ENCODE results near the gene TET2. TPM values are rescaled to one million over a fixed set of nuclear protein-coding genes. Genes with fewer than 3 reads are reported as not detected.

TET2 gene
- total RNA-seq, 3 donors from 2014 or later: 29.0 to 36.3 (median 31.0) TPM

GRCh38 chr4:105192910-105193309, 46.2 kb downstream of the TET2 start:
- peaks cover 29% of the 10 kb centered on the region for H3K4me1 ChIP-seq (ENCODE audit: low read depth)
- no peak overlapping the region for H3K4me3 ChIP-seq
- no peak for DNase-seq
- peak; percentile 39 for ATAC-seq
- TF ChIP-seq, protein P1, sequence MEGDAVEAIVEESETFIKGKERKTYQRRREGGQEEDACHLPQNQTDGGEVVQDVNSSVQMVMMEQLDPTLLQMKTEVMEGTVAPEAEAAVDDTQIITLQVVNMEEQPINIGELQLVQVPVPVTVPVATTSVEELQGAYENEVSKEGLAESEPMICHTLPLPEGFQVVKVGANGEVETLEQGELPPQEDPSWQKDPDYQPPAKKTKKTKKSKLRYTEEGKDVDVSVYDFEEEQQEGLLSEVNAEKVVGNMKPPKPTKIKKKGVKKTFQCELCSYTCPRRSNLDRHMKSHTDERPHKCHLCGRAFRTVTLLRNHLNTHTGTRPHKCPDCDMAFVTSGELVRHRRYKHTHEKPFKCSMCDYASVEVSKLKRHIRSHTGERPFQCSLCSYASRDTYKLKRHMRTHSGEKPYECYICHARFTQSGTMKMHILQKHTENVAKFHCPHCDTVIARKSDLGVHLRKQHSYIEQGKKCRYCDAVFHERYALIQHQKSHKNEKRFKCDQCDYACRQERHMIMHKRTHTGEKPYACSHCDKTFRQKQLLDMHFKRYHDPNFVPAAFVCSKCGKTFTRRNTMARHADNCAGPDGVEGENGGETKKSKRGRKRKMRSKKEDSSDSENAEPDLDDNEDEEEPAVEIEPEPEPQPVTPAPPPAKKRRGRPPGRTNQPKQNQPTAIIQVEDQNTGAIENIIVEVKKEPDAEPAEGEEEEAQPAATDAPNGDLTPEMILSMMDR (IDR thresholded peaks at IDR 0.05): no peak
- no peaks in the 10 kb centered on the region for H3K36me3 ChIP-seq (ENCODE audit: low read depth)
- intact Hi-C loops (cut with DNase I, micrococcal nuclease): no loop called here
- H3K9me3 ChIP-seq: no peaks in the 10 kb centered on the region

GRCh38 chr4:105193536-105193935, 46.9 kb downstream of the TET2 start:
- TF ChIP-seq, protein P1 (IDR thresholded peaks at IDR 0.05): no peak
- no peaks in the 10 kb centered on the region for H3K36me3 ChIP-seq (ENCODE audit: low read depth)
- intact Hi-C loops (cut with DNase I, micrococcal nuclease): no loop called here
- ATAC-seq: no peak
- no peak for DNase-seq
- peaks cover 29% of the 10 kb centered on the region for H3K4me1 ChIP-seq (ENCODE audit: low read depth)
- no peaks in the 10 kb centered on the region for H3K9me3 ChIP-seq
- H3K4me3 ChIP-seq: no peak overlapping the region

DNA sequence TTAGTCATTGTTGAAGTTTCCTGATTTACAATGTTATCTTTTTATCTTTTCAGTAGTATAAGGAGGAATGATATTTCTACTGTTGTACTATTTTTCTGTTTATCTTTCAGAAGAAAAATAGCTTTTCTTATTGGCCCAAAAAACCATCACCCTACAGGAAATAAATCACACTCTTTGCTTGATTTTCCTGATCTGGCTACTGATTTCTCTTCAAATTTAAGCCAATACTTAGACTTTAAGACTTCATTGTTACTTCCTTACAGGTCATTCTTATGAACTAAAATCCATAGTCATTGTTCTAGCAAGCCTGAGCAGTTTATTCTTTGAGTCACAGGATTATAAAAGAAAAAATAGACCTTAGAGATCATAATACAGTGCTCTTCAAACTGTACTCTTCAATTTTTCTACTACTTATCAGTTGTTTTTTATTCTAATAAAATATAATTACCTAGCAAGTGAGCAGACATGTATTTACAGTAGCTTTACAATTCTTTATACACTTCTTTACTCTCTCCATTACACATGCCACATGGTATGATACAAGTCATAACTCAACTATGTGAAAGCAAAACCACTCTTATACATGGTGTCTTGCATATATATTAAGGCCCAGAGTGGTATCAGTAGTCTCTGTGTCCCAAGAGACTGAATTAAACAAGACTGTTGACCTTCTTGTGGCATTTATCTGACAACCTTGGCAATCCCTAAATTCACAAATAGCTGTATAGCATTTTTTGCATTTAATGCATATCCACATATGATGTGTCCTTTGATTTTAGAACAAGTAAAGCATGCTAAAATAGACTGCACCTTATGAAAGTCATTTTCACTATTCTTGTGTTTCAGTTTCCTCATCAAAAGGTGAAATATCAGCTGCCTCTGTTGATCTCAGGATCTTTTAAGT, 47.9 kb downstream of the TET2 start:
- intact Hi-C loops (cut with DNase I, micrococcal nuclease): no loop called here
- peaks cover 29% of the 10 kb centered on the region for H3K4me1 ChIP-seq (ENCODE audit: low read depth)

DNA sequence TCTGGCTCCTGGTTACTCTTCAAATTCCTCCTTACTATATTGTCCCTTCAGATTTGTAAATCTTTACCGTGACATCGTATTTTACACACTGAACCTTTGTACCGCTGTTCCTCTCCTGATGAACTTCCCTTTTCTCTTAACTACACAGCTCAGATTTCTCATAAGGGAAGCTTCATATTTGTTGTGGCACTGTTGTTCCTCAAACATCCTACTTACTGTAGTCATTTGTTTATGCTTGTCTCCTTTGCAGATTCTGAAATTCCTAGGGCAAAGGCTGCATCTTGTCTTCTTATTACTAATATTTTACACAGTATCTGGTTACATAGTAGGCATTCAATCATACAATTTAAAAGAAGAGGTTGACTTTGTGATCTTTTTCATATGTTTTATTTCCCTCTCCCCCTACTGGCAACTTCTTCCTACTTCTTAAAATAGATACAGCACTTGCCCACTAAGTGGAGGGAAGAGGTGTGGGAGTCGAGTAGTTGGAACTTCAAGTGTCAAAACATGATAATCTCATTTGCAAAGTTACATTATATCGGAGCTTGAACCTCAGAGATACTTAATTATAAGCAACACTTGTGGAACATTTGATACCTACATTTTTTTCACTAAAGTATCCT, 50.0 kb downstream of the TET2 start:
- DNase-seq (peak in 1 of 3 donors; percentile 23), ATAC-seq (peak; percentile 84)
- TF ChIP-seq, protein P1 (IDR thresholded peaks at IDR 0.05): no peak
- Histone ChIP-seq H3K9me3 (no peaks in the 10 kb centered on the region), H3K36me3 (ENCODE audit: low read depth) (no peaks in the 10 kb centered on the region), H3K4me3 (no peak overlapping the region), H3K4me1 (ENCODE audit: low read depth) (peaks cover 22% of the 10 kb centered on the region)
- intact Hi-C loops (cut with DNase I, micrococcal nuclease): no loop called here

More for the DNA sequence above, 47.9 kb downstream of the TET2 start:
- H3K36me3 ChIP-seq (ENCODE audit: low read depth): no peaks in the 10 kb centered on the region
- DNase-seq: no peak
- TF ChIP-seq, protein P1 (IDR thresholded peaks at IDR 0.05): no peak
- peak; percentile 54 for ATAC-seq
- H3K4me3 ChIP-seq: no peak overlapping the region
- no peaks in the 10 kb centered on the region for H3K9me3 ChIP-seq

GRCh38 chr4:105197777-105198176, 51.1 kb downstream of the TET2 start:
- H3K36me3 ChIP-seq (ENCODE audit: low read depth): no peaks in the 10 kb centered on the region
- TF ChIP-seq, protein P1 (IDR thresholded peaks at IDR 0.05): no peak
- DNase-seq: no peak
- intact Hi-C loops (cut with DNase I, micrococcal nuclease): no loop called here
- H3K9me3 ChIP-seq: no peaks in the 10 kb centered on the region
- no peak for ATAC-seq
- no peak overlapping the region for H3K4me3 ChIP-seq
- H3K4me1 ChIP-seq (ENCODE audit: low read depth): peaks cover 13% of the 10 kb centered on the region
